GM18861 (cell line): ENCODE results near the gene POM121.
"Not testable (repeated sequence)": the region's sequence is repeated elsewhere in the genome, so short reads cannot be mapped to it uniquely, and the experiment has no call there.

Source experiments
- ATAC-seq: cut with Tn5 transposase; IDR thresholded peaks from one replicate; pipeline ENCODE4 v1.9.1; 2021; ENCODE audit not compliant: unreplicated experiment

Gene POM121

DNA sequence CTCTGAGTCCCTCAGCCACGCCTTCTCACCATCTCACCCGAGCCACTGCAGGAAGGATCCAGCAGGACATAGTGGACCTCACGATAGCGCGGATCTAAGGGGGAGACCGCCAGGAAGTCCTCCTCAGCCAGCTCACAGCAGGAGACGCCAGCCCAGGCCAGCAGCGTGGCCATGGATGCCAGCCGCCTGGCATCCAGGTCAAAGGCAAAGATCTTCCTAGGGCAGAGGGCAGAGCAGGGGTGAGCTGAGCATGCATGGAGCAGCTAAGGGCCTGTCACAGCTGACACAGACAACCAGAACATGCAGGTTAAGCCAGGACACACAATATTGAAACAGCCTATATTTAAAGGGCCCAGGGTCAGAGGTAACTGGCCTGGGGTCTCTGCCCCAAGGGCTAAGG, 24.4 kb downstream of the POM121 start:
- not testable (repeated sequence) for ATAC-seq

DNA sequence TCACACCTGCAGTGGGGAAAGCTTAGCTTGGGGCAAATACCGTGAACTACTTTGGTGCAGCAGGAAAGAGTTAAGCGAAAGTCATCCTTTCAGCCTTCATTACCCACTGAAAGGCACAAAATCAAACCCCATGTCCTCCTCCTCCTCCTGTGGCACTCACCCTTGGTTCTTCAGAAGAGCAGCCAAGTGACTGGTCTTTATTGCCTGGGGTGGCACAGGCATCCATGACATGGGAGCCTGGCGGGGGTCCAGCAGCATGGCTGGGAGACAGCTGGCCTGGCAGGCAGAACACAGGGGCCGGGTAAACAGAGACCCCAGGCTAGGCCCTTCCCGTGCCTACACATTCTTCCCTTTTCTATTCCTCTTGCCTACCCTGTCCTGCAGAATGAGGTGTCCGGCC, 24.8 kb downstream of the POM121 start:
- not testable (repeated sequence) for ATAC-seq

DNA sequence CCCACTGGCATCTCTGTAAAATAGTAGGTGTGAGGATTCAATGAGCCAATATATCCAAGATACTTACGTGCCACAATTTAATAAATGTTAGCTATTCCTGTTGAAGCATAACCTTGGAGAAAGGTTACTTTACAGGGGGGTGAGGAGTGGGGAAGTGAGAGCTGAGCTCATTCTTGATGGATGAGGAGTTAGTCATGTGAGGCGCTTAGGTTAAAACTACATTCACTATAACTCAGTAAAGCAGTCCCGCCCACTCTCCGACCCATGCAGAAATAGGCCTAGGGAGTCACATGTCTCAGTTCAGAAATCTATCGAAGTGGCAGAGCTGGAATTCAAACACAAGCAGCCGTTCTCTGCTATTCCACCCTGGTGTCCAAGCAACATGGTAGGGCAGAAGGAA, 25.5 kb downstream of the POM121 start:
- ATAC-seq = not testable (repeated sequence)

DNA sequence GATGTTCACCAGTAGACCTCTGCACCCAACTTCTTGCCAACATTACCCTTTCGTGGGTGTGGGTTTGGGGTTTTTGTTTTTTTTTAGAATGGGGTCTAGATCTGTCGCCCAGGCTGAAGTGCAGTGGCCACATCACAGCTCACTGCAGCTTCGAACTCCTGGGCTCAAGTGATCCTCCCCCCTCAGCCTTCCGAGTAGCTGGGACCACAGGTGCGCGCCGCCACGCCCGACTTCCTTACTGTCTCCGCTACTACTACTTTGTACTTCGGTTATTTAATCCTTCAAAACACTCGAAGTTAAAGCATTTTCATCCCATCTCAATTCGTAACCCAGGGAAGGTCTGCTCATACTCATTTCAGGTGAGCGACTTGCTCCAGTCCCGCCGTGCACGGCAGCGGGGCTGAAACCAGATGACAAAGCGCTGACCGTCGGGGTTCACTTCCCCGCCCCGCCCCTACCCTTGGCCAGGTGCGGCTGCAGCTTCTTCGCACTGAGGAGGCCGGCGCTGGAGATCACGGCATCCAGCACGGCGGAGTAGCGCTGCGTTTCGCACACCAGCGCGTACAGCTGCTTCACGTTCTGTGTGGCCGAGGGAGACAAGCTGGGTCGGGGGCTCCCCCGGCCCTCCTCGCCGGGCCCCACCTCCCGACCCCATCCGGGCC, 29.1 kb downstream of the POM121 start:
- ATAC-seq = peak; percentile 31

DNA sequence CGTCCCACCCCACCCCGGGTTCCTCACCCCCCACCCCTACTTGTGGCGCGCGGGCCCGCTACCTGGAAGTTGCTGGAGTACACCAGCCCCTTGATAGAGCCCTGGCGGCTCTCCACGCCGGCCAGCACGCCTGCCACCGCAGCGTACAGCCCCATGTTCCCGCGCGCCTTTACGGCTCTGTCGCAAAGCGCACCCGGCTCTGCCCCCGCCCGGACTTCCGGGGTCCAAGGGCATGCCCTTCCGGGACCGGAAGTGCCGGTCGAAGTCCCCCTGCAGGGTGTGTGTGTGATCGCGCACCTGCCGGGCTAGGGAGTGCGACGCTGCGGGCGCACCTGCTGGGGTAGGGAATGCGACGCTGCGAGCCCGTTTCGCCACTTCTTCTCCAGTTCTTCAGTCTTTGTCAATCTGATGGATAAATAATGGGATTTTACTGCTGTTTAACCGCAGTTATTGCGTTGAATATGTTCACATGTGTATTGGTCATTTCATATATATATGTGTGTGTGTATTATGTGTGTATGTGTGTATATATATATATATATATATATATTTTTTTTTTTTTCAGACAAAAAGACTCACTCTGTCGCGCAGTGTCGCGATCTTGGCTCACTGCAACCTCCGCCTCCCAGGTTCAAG, 29.8 kb downstream of the POM121 start:
- peak; percentile 92 for ATAC-seq

DNA sequence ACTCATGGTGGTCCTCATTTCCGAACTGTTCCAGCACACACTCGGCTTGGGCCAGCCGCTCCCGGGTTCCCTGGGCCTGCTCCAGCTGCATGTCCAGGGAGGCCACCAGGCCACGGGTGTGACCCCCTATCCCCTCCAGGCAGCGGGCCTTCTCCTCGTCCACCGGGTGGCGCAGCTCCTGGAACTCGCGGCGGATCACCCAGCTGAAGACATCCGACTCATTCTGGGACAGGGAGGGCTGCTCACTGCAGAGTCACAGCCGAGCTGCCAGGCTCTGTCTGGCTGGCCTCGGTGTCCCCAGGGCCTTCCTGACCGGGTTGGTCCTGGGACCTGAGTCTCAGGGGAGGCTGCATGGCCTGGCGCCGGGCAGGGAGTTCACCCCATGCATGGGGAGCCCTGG, 35.1 kb downstream of the POM121 start:
- not testable (repeated sequence) for ATAC-seq

DNA sequence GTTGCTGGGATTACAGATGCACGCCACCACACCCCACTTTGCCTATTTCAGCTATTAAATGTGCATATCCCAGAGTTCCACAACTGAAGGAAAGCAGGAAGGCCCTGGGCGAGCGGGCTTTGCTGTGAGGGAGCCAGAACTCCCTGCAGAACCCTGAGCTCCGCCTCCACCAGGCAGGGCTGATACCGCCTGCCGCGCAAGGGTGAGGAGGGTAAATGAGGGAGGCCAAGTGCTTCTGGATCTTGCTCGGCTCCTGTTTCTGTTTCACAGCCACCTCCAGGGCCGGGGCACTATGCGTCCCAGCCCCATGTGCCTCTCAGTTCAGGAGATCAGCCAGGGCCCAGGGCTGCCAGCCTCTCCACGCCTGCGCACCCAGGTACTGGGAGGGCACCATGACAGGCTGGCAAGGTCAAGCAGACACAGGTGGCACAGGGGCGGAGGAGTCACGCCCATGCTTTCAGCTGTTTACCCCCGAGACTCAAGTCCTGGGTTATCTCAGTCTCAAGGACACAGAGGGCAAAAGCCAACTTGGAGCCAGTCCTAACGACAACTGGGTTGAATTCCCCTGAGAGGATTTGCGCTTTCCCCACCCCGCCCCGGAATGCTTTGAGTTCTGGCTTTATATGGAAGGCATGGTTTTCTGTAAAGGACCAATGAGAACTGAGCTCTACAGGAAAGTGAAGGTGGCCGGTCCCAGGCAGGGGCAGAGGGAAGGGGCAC, 35.9 kb downstream of the POM121 start:
- ATAC-seq = not testable (repeated sequence)

DNA sequence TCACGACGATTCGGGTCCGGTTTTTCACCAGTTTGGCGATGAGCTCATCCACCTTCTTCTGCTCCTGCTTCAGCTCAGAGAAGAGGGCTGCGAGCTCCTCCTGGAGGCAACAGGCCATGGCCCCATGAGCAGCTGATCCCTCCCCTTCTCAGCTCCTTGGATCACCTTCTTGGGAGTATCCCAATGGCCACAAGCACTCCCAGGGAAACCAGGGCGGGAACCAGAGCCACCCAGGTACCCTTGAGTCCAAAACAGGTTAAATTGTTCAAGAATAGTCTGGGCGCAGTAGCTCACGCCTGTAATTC, 36.4 kb downstream of the POM121 start:
- ATAC-seq = not testable (repeated sequence)

DNA sequence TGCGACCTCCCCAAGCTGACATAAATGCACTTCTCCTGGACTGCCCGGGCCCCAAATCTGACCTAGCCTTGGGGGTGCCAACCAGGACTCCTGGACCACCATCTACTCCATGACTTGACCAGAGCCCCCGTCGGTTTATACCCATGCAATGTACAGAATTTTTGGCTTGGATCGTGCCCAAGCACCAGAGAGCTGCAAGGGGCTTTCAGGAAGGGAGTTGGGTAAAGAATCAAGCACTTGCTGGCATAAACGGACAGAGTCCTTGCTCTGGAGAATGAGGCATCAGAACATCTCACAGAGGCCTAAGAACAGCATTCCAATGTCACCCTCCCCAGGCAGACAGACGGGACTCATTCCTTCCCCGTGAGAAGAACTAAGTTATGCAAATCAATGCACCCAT, 38.2 kb downstream of the POM121 start:
- not testable (repeated sequence) for ATAC-seq

DNA sequence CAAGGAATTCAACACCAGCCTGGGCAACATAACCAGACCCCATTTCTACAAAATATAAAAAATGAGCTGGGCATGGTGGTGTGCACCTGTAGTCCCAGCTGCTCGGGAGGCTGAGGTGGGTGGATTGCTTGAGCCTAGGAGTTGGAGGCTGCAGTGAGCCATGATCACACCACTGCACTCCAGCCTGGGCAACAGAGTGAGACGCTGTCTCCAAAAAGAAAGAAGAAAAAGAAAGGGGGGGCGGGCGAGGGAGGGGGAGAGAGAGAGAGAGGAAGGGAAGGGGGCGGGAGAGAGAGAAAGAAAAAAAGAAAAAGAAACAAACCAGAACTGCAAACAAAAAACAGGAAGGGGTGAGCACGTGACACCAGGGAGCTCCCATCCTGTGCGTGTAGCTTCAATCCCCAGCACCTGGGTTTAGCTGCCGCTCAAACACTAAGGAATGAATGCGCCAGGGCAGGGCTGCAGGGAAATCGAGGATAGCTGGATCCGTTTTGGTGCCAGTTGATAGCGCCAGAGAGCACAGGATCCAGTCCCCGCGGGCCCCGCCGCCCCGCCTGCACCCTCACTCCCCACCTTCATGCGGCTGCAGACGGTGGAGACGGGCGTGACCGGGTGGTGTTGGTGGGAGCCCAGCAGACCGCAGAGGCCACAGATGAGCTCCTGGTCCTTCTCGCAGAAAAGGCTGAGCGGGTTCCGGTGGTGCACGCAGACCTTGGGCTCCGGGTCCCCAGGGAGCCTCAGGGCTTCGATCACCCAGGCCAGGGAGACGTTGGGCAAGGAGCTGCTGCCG, 40.5 kb downstream of the POM121 start:
- ATAC-seq = not testable (repeated sequence)

DNA sequence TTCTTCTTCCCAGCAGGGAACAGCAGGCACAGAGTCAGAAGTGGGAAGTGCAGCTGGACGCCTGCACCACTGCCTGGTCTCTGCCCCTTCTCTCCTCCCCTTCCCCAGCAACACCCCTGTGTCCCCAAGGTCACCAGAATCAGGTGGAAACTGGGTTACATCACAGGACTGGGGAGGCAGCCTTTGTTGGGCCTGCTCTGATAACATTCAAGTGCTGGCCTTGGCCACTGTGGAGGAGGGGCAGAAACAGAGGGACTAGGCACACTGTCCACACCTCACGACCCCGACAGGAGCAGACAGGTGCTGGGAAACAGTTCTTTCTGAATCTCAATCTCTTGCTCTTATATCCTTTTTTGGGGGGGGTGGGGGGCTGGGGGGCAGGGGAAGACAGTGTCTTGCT, 42.0 kb downstream of the POM121 start:
- not testable (repeated sequence) for ATAC-seq

DNA sequence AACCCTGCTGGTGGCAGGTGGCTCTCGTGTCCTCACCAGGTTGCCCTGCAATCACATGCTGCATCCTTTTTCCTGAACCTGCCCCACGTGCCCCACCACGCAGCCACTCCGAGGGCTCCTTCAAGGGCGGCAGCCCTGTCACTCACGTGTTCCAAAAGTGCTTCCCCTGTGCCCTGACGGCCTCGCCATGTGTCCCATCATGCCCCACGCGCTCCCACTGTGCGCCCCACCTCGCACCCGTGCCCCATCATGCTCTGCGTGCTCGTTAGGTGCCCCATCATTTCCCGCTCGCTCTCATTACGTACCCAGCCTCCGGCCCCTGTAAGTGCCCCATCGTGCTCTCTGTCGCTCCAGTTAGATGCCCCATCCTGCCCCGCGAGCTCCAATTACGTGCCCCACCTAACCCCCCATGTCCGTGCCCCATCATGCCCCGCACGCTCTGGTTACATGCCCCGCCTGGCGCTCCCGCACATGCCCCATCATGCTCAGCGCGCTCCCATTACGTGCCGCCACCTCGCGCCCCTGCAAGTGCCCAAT, 44.2 kb downstream of the POM121 start, which contains the start of gene TRIM74:
Gene TRIM74, minus strand, starts transcription at position 487 of the 537 bp plus-strand sequence. CDS start 3,309 bp downstream, outside the sequence.
- not testable (repeated sequence) for ATAC-seq

DNA sequence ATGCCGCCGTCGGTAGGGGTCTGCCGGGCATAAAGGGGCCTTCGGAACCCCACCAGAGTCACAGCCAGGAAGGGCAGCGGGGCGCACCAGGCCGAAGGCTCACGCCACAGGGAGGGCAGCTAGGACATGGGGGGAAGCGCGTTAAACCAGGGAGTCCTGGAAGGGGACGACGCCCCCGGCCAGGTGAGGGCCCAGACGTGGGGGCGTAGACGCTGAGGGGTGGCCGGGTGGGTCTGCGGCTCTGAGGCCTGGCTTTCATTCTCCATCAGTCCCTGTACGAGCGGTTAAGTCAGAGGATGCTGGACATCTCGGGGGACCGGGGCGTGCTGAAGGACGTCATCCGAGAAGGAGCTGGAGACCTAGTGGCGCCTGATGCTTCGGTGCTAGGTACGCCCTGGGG, 44.8 kb downstream of the POM121 start:
- not testable (repeated sequence) for ATAC-seq

DNA sequence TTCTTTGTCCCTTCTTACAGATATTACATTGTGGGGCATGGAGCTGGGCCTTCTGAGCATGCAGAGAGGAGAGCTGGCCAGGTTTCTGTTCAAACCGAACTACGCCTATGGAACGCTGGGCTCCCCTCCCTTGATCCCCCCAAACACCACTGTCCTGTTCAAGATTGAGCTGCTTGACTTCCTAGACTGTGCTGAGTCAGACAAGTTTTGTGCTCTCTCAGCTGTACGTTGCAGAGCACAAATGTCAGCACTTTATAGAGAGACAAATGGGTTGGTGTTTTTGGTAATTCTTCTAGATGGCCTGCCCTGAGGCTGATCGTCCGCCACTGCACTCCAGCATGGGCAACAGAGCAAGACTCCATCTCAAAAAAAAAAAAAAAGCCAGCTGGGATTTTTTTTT, 46.6 kb downstream of the POM121 start:
- ATAC-seq = not testable (repeated sequence)

DNA sequence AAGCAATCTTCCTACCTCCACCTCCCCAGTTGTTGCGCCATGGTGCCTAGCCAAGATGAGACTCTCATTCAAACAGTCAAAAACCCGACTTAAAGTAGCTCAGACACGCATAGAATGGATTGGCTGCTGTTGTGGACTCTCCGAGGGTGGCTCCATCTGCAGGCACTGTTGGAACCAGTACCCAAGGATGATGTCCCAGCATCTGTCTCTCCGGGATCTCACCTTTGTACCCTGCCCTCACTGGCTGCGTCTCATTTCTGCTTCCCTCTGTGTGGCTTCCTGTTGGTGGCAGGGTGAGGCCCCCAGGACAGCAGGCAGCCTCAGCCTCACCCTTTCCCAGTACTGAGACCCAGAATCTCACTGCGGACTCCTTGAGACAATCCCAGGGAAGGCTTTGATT, 49.9 kb downstream of the POM121 start:
- not testable (repeated sequence) for ATAC-seq

DNA sequence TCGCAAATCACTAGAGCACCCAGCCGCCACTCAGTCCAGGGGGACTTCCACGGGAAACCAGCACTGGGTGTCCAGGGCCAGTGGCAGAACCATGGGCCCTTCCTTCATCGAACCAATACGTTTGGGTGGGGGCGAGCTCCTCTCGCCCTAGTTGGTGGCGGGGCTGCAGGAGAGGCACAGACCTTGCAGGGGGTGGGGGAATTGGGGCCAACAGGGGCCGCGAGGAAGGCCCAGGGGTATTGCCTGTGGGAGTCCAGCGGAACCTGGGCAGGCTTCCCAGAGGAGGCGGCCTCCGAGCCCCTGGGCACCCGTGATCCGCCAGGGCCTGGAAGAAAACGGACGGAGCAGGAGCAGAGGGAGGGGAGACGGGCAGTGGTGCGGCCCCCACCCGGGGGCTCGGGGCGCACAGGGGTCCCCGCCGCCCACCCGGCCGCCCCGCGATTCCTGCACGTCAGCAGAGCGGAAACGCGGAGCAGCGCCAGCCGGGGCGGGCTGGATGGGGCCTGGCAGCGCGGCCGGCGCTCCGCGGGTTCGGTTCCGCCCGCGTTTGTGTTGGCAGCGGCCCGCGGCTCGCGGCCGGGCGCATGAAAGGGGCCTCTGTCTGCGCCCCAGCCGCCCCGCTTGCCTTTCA, 50.9 kb downstream of the POM121 start:
- ATAC-seq = not testable (repeated sequence)

DNA sequence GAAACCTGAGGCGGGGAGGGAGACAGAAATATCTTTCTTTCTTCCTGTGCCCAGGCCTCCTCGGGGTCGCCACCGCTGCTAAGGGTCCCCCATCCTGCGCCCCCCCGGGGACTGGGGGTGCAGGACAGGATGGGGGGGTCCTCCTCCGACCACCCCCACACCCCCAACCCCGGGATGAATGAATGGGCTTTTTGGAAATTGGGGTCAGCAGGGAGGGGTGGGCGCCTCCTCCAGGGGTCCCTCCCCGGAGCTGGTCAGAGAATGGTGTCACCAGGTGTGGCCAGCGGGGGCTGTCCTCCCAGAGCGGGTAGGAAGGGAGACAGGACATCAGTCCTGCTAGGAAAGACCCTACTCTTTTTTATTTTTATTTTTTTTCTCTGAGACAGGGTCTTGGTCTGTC, 51.5 kb downstream of the POM121 start:
- ATAC-seq = not testable (repeated sequence)

DNA sequence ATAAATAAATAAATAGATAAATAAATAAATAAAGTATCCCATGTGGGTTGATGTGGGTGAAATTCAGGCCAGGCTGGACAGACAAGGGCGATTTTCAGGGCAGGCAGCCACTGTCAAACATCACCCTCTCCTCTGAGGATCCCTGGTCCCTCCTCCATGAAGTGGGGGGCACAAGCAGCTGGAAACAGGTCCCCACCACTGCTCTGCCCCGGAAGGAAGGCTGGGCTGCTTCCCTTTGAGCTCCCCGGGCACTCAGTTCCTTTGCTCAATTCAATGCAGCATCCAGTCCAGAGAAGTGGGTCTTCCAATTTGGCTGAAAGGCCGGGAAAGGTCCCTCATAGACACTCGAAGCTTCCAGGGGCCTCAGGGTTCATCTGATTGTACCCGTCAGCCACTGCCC, 55.5 kb downstream of the POM121 start:
- not testable (repeated sequence) for ATAC-seq

DNA sequence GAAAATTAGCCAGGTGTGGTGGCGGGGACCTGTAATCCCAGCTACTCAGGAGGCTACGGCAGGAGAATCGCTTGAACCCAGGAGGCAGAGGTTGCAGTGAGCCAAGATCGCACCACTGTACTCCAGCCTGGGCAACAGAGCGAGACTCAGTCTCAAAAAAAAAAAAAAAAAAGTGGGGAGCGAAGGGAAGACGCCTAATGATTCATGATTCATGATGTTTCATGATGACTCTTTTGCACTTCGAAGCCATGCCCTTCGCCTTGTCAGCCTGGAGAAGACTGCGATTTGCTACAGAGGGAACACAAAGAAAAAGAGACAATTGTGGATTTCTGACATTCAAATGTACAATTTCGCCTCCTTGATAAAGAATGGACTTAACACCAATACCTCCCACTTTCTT, 57.2 kb downstream of the POM121 start:
- ATAC-seq = not testable (repeated sequence)

DNA sequence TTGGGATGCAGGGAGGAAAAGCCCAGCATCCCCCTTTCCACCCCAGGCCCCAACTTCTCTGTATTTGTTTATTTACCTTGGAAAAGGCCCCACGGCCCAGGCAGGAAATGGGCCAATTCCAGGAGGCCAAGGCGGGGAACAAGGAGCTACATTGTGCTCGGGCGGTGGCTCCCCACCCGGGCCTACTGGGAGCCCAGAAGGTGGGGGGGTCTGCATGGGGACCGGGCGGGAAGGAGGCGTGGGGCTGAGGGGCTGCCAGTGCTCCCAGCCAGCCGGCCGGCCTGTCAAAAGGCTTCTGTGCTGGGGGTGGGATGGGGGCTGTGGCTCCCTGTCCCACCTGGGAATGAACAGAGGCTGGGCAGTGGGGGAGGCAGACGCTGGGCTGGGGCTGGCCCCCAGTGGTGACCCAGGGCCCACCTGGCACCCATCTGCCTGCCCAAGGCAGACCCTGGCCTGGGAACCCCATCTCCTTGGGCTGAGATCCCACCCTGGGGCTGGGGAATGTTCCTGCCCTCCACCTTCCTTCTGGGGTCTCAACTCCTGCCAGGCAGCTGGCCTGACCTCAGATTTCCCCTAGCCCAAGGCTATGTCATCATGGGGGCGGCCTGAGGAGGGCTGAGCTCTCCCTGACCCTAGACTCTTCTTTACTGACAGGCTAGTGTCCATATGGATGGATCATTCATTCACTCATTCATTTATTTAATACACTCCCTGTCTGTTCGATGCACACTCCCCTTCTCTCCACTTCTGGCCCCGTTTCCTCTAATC, 65.4 kb downstream of the POM121 start:
- ATAC-seq = not testable (repeated sequence)
